NT2/D1 (cell line): ENCODE data around the gene PGM2L1.

Experiments used
- YY1 ChIP-seq: IDR thresholded peaks from 2 replicates; pipeline ENCODE4 v1.6.1; 2011; ENCODE audit not compliant: insufficient read length, insufficient read depth
- ZNF274 ChIP-seq: IDR thresholded peaks from 2 replicates; pipeline ENCODE4 v1.6.1; 2011; ENCODE audit warnings: mild to moderate bottlenecking, low read depth, low read length

- TF ChIP-seq YY1 (no peak), ZNF274 (no peak)
Observed at GRCh38 chr11:74321487-74322188, 76.6 kb downstream of the PGM2L1 start.
